NCI-H2227 treated with DMSO at 0.1 percent for 48 hours (cell line): Measurements from ENCODE around the gene WIZ.
A peak's percentile ranks its signal among the peaks of the same experiment; 100 is the strongest.
"Not testable (repeated sequence)": the region's sequence is repeated elsewhere in the genome, so short reads cannot be mapped to it uniquely, and the experiment has no call there.

ENCODE experiments used
- DNase-seq: peaks from one replicate; lab custom pipeline; 2025; lab: John Stamatoyannopoulos, UW

WIZ gene

GRCh38 chr19:15404097-15404779, 45.5 kb downstream of the WIZ start:
- no peak for DNase-seq

DNA sequence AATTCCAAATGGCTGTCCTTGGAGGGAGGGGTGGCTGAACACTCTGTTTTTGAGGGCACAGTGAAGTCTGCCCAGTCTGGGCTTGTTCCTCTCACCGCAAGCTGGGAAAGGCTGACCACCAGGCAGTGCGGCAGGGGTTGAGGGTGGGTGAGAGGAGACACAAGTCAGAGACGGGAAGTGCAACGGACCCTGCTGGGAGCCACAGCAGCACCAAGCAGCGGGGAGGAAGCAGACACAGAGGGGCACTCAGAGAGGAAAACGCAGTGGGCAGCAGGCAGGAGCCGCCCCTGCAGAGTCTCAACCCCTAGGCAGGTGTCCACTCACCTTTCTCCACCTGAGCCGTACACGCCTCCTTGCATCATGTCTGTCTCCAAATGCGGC, 46.6 kb downstream of the WIZ start:
- DNase-seq: no peak

DNA sequence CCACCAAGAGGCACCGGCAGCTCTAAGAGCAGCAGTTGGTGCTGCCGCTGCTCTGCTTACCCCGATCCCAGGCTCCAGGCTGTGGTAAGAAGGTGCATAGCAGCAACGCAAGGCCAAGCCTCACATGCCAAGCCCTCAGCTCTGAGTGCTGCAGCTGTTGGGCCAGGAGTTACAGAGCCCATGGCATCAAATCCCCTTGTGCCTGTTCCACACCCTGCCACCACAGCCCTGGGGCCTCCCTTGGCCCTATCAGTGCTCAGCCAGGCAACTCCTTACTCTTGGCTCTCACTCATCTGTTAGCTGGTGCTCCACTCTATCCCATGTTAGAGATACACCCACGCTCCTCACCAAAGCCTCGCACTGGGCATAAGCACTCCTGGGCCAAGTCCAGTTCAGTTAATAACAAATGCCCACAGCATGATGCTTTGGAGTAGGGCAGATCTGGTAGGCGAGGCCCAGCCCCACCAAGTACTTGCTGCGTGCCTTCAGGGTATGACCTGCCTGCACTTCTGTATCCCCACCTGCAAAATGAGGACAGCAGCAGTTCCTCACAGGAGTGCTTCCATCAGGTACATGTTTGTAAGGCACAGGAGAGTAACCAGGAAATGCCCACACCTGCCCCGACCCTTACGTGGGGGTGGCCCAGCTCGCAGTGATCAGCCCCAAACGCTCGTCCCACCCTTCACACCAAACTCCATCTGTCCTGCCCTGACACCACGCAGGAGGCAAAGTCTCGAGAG, 47.2 kb downstream of the WIZ start:
- no peak for DNase-seq

DNA sequence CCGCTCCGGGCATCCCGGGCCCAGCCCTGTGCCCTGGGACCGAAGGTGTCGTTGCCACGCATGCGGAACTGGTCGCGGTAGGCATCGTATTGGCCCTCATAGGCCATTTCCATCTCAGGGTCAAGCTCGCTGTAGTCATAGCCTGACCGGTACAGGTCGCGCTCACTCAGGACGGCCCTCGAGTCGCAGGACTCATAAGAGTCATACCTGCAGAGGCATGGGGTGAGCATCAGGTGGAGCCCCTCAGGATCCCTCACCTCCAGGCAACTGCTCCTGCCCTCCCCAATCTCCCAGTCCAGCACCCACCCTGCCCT, 48.4 kb downstream of the WIZ start:
- no peak for DNase-seq

DNA sequence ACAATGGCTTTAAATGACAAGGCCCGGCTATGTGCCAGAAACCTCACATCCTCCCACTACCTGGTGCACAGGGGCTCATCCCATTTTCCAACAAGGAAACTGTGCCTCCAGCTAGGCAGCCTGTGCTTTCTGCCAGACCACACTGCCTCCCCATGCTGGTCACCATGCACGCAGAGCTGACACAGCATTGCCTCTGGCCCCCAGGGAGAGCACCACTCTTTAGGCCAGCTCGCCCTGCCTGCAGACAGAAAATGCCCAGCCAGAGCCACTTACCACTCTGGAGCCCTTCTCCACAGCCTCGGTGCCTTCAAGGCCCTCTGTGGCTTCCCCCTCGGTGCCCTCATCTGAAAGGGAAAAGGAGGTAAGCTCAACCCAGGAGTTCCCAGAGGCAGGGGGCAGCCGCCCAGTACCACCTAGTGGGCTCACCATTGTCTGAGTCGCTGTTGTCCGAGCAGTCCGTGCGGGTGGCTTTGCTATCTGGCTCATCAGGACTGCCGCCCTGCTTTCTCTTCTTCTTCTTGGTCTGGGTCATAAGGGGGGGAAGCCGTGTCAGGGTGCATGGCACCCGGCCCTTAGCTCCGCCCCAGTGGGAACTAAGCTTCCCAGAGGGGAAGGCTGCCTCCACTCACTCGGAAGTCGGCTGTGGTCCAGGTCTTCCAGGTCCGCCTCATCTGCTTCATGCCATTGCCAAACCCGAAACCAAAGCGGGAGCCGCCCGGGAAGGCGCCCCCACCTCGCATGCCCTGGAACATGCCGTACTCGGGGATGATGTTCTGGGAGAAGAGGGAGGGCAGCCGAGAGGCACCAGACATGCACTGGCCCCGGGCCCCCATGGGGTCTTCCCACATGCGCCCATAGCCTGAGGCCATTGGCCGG, 49.0 kb downstream of the WIZ start:
- DNase-seq: no peak

DNA sequence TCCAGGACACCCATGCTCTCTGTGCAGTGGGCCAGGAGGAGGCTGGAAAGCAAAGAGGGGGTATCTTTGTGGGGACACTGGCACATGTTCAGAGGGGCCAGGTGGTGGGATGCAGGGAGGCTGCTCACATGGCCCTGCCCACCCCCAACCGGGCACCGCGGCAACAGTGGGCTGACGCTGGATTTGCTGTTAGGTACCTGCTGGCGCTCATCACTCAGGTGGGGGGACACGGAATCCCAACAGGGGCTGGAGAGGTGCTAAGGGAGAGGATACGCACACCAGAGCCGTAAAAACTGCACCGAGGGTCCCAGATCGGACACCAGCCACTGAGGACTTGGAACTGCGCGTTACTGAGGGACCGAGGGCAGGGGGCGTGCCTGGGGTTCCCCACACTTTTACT, 50.1 kb downstream of the WIZ start:
- no peak for DNase-seq

DNA sequence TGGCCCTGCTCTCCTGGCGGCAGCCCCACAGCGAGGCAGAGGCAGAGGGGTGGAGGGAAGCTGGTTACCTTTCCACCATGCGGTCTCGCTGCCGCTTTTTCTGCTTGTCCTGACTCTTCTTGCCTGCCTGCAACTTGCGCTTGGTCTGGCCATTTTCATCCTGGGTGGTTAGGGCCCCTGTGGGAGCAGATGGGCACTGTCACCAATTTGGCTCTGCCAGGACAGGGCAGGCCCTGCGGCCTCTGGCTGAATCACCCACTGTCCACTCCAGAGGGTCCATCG, 50.6 kb downstream of the WIZ start:
- DNase-seq: no peak

- no peak for DNase-seq
These were observed 51.1 kb downstream of the WIZ start for GRCh38 chr19:15398501-15399233.

GRCh38 chr19:15397782-15398181, 52.0 kb downstream of the WIZ start:
- no peak for DNase-seq

- no peak for DNase-seq
These were observed 52.5 kb downstream of the WIZ start for GRCh38 chr19:15397236-15397635.

DNA sequence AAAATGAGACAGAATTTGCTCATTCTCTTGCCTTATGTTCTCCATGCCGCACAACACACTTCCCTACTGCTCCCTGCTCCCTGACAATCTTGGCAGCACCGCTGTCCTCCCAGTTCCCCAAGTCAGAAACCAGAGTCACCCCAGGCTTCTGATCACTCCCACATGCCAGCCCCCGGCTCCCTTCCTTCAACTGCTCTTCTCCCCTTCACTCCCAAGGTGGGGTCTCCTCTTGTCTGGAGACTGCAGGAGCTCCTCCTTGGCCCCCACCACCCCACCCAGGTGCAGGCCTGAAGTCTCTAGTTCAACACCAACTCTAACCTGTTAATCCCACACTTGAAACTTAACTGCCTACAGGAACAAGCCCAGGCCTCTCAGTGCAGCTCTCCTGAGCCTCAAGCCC, 53.3 kb downstream of the WIZ start:
- no peak for DNase-seq

GRCh38 chr19:15395251-15395650, 54.5 kb downstream of the WIZ start:
- not testable (repeated sequence) for DNase-seq

DNA sequence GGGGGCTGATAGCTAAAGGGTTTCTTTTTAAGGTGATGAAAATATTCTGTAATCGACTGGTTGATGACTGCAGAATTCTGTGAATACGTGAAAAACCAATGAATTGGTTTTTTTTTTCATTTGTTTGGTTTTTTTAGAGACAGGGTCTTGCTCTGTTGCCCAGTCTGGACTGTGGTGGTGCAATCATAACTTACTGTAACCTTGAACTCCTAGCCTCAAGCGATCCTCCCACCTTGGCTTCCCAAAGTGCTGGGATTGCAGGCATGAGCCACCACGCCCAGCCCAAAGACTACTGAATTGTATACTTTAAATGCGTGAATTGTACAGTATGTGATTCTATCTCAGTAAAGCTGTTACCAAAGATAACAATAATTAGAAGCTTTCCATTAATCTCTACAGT, 55.3 kb downstream of the WIZ start:
- DNase-seq: no peak

- DNase-seq: no peak
These were observed 55.8 kb downstream of the WIZ start for GRCh38 chr19:15393963-15394362.

- DNase-seq: no peak
These were observed 58.9 kb downstream of the WIZ start for GRCh38 chr19:15390814-15391213.

DNA sequence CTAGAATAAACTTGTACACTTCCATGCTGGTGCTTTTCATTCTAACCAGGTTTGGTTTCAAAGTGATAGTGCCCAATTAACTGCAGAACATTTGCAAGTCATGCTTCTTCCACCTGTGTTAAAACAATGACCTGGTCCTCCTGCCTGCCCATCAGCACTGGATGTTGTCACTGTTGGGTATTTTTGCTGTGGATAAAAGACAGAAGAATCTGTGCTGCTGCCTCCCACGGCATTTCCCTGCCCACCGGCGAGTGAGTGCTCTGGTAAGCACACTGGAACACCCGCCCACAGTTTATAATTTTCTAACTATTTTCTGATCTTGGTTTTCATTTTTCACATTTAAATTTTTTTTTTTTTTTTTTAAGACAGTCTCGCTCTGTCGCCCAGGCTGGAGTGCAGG, 67.9 kb downstream of the WIZ start:
- no peak for DNase-seq

- no peak for DNase-seq
These were observed 68.3 kb downstream of the WIZ start for GRCh38 chr19:15381429-15381828.

DNA sequence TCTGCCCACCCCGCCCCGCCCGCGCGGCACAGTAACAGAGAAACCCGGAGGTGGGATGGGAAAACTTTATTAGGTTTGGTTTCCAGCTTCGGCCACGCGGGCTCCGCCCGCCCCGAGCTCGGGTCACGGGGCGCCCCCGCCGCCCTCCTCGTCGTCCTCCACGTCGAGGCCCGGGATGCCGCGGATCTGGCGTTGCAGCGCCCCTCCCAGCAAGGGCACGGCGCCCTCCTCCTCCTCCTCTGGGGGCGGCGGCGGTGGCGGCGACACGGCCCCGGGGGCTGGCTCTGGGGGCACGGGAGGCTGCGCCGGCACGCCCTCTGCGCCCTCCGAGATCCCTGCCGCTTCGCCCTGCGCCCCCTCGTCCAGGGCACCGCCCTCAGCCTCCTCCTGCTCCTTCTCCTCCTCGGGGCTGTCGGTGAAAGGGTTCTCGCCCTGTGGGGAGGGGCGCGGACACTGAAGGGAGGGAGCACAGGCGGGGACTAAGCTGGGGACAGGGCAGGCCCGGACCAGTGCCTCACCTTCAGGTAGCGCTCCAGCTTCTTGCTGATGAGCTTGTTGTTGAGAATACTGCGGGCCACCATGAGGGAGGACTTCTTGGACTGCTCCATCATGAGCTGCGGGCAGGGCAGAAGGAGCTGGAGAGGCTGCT, 69.6 kb downstream of the WIZ start:
- DNase-seq: no peak

DNA sequence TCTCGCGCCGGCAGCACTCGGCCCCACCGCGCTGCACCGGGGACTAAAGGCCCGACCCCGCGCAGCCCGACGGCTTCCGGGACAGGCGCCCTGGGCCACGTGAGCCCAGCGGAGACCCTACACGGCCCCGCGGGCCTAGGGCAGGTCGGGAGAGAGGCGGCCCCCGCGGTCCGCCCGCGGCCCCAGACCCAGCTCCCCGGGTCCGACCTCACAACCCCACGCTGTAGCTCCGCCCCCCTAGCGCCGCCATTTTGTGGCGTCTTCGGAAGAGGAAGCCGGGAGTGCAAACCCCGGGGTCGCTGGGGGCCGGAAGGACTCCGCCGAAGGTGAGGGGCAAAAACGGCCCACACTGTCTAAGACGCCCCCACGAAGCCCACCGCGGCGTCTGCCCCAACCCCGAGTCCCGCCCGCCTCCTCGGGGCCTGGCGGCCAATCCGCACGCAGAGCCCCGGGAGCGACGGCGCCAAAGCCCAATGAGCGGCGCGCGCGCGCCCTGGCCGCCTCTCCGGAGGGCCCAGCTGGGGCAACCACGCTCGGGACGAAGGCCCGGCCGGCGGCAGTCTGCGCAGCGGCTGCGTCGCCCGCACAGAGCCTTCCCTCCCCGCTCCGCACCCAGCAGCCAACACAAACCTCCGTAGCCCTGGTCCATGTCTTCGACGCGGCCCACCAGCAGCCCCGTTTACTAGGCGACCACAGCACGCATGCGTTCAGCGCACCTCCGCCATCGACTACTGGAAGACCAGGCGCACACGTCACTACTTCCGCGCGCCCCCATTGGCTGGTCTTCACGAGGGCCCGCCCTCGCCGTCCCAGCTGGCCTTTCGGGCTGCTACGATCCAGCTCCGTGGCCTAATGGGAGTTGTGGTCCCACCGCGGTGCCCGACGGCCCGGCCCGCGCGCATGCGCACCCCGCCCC, 70.4 kb downstream of the WIZ start, which contains the start of gene AKAP8:
TSS of gene AKAP8 (minus strand) at position 705 of the 916 bp plus-strand sequence. CDS start at position 649, 56 bp downstream.
- DNase-seq: peak; percentile 92

GRCh38 chr19:15378534-15379082, 71.1 kb downstream of the WIZ start:
- DNase-seq: no peak
